Stimulated activated naive CD8-positive, alpha-beta T cell treated with anti-CD3 and anti-CD28 coated beads, Interleukin-15, Interleukin-2, amounts not matched to agents 100 ng/mL and 50 ng/mL, for 24 hours (primary cell): ENCODE measurements around the gene EYS.

Experiments
- H3K27ac Mint-ChIP-seq: one replicate; pipeline ENCODE4 v1.8.0; 2021; ENCODE audit warnings: mild to moderate bottlenecking, mixed read lengths
- H3K27me3 Mint-ChIP-seq: one replicate; pipeline ENCODE4 v1.8.0; 2021; ENCODE audit warnings: mixed read lengths
- H3K36me3 Mint-ChIP-seq: one replicate; pipeline ENCODE4 v1.8.0; 2021; ENCODE audit warnings: low read depth, mixed read lengths
- H3K4me1 Mint-ChIP-seq: one replicate; pipeline ENCODE4 v1.8.0; 2021; ENCODE audit warnings: low read depth, mixed read lengths
- H3K4me3 Mint-ChIP-seq: one replicate; pipeline ENCODE4 v1.8.0; 2021; ENCODE audit warnings: mild to moderate bottlenecking, mixed read lengths
- H3K9me3 Mint-ChIP-seq: one replicate; pipeline ENCODE4 v1.8.0; 2021; ENCODE audit warnings: mixed read lengths

Gene EYS

GRCh38 chr6:64694356-64694755 is 1012.7 kb downstream of the EYS start:
- Mint-ChIP-seq H3K27me3 (no peaks in the 10 kb centered on the region), H3K27ac (no peak overlapping the region), H3K9me3 (peaks cover 11% of the 10 kb centered on the region), H3K36me3 (no peaks in the 10 kb centered on the region), H3K4me3 (no peak overlapping the region), H3K4me1 (no peaks in the 10 kb centered on the region)

GRCh38 chr6:64691064-64691463 is 1016.0 kb downstream of the EYS start:
- H3K36me3 Mint-ChIP-seq: no peaks in the 10 kb centered on the region
- peaks cover 5% of the 10 kb centered on the region for H3K9me3 Mint-ChIP-seq
- no peak overlapping the region for H3K27ac Mint-ChIP-seq
- no peaks in the 10 kb centered on the region for H3K27me3 Mint-ChIP-seq
- no peak overlapping the region for H3K4me3 Mint-ChIP-seq
- no peaks in the 10 kb centered on the region for H3K4me1 Mint-ChIP-seq

GRCh38 chr6:64685401-64685800 is 1021.6 kb downstream of the EYS start:
- no peaks in the 10 kb centered on the region for H3K27me3 Mint-ChIP-seq
- peaks cover 5% of the 10 kb centered on the region for H3K9me3 Mint-ChIP-seq
- no peaks in the 10 kb centered on the region for H3K36me3 Mint-ChIP-seq
- H3K27ac Mint-ChIP-seq: no peak overlapping the region
- H3K4me1 Mint-ChIP-seq: no peaks in the 10 kb centered on the region
- no peak overlapping the region for H3K4me3 Mint-ChIP-seq

GRCh38 chr6:64683682-64684081 is 1023.3 kb downstream of the EYS start:
- H3K9me3 Mint-ChIP-seq: peaks cover 8% of the 10 kb centered on the region
- H3K4me1 Mint-ChIP-seq: no peaks in the 10 kb centered on the region
- no peaks in the 10 kb centered on the region for H3K36me3 Mint-ChIP-seq
- H3K27me3 Mint-ChIP-seq: no peaks in the 10 kb centered on the region
- H3K27ac Mint-ChIP-seq: no peak overlapping the region
- no peak overlapping the region for H3K4me3 Mint-ChIP-seq

GRCh38 chr6:64681416-64682160 is 1025.4 kb downstream of the EYS start:
- Mint-ChIP-seq H3K27ac (no peak overlapping the region), H3K4me3 (no peak overlapping the region), H3K36me3 (no peaks in the 10 kb centered on the region), H3K27me3 (no peaks in the 10 kb centered on the region), H3K4me1 (no peaks in the 10 kb centered on the region), H3K9me3 (peaks cover 3% of the 10 kb centered on the region)

- Mint-ChIP-seq H3K27me3 (no peaks in the 10 kb centered on the region), H3K9me3 (peaks cover 3% of the 10 kb centered on the region), H3K4me3 (no peak overlapping the region), H3K27ac (no peak overlapping the region), H3K4me1 (no peaks in the 10 kb centered on the region), H3K36me3 (no peaks in the 10 kb centered on the region)
Measured at GRCh38 chr6:64680446-64680845, 1026.6 kb downstream of the EYS start.

- Mint-ChIP-seq H3K4me1 (no peaks in the 10 kb centered on the region), H3K4me3 (no peak overlapping the region), H3K27me3 (no peaks in the 10 kb centered on the region), H3K36me3 (no peaks in the 10 kb centered on the region), H3K27ac (no peak overlapping the region), H3K9me3 (peaks cover 3% of the 10 kb centered on the region)
Measured at GRCh38 chr6:64679416-64679815, 1027.6 kb downstream of the EYS start.

- no peaks in the 10 kb centered on the region for H3K4me1 Mint-ChIP-seq
- no peak overlapping the region for H3K4me3 Mint-ChIP-seq
- no peaks in the 10 kb centered on the region for H3K36me3 Mint-ChIP-seq
- peaks cover 3% of the 10 kb centered on the region for H3K9me3 Mint-ChIP-seq
- H3K27me3 Mint-ChIP-seq: no peaks in the 10 kb centered on the region
- H3K27ac Mint-ChIP-seq: no peak overlapping the region
Measured at GRCh38 chr6:64672651-64673050, 1034.4 kb downstream of the EYS start.

GRCh38 chr6:64672131-64672530 is 1034.9 kb downstream of the EYS start:
- no peaks in the 10 kb centered on the region for H3K4me1 Mint-ChIP-seq
- no peak overlapping the region for H3K4me3 Mint-ChIP-seq
- H3K27ac Mint-ChIP-seq: no peak overlapping the region
- no peaks in the 10 kb centered on the region for H3K36me3 Mint-ChIP-seq
- peaks cover 3% of the 10 kb centered on the region for H3K9me3 Mint-ChIP-seq
- H3K27me3 Mint-ChIP-seq: no peaks in the 10 kb centered on the region

- H3K27me3 Mint-ChIP-seq: no peaks in the 10 kb centered on the region
- no peaks in the 10 kb centered on the region for H3K4me1 Mint-ChIP-seq
- H3K9me3 Mint-ChIP-seq: peaks cover 8% of the 10 kb centered on the region
- no peak overlapping the region for H3K4me3 Mint-ChIP-seq
- H3K36me3 Mint-ChIP-seq: no peaks in the 10 kb centered on the region
- no peak overlapping the region for H3K27ac Mint-ChIP-seq
Measured at GRCh38 chr6:64665137-64665536, 1041.9 kb downstream of the EYS start.

- H3K4me3 Mint-ChIP-seq: no peak overlapping the region
- no peaks in the 10 kb centered on the region for H3K36me3 Mint-ChIP-seq
- no peaks in the 10 kb centered on the region for H3K27me3 Mint-ChIP-seq
- H3K27ac Mint-ChIP-seq: no peak overlapping the region
- H3K9me3 Mint-ChIP-seq: peaks cover 8% of the 10 kb centered on the region
- no peaks in the 10 kb centered on the region for H3K4me1 Mint-ChIP-seq
Measured at GRCh38 chr6:64664480-64664879, 1042.5 kb downstream of the EYS start.

- Mint-ChIP-seq H3K36me3 (no peaks in the 10 kb centered on the region), H3K9me3 (peaks cover 3% of the 10 kb centered on the region), H3K27ac (no peak overlapping the region), H3K4me1 (no peaks in the 10 kb centered on the region), H3K27me3 (no peaks in the 10 kb centered on the region), H3K4me3 (no peak overlapping the region)
Measured at GRCh38 chr6:64644024-64644423, 1063.0 kb downstream of the EYS start.

- Mint-ChIP-seq H3K27ac (no peak overlapping the region), H3K27me3 (no peaks in the 10 kb centered on the region), H3K4me1 (no peaks in the 10 kb centered on the region), H3K36me3 (no peaks in the 10 kb centered on the region), H3K9me3 (peaks cover 3% of the 10 kb centered on the region), H3K4me3 (no peak overlapping the region)
Measured at GRCh38 chr6:64630901-64631300, 1076.1 kb downstream of the EYS start.

GRCh38 chr6:64622944-64623343 is 1084.1 kb downstream of the EYS start:
- Mint-ChIP-seq H3K36me3 (no peaks in the 10 kb centered on the region), H3K4me1 (no peaks in the 10 kb centered on the region)

GRCh38 chr6:64602993-64603392 is 1104.0 kb downstream of the EYS start:
- no peaks in the 10 kb centered on the region for H3K4me1 Mint-ChIP-seq
- no peak overlapping the region for H3K27ac Mint-ChIP-seq
- no peaks in the 10 kb centered on the region for H3K27me3 Mint-ChIP-seq
- H3K9me3 Mint-ChIP-seq: peaks cover 11% of the 10 kb centered on the region
- no peaks in the 10 kb centered on the region for H3K36me3 Mint-ChIP-seq
- no peak overlapping the region for H3K4me3 Mint-ChIP-seq

More at GRCh38 chr6:64622944-64623343, 1084.1 kb downstream of the EYS start:
- peaks cover 3% of the 10 kb centered on the region for H3K9me3 Mint-ChIP-seq
- no peaks in the 10 kb centered on the region for H3K27me3 Mint-ChIP-seq
- H3K4me3 Mint-ChIP-seq: no peak overlapping the region
- H3K27ac Mint-ChIP-seq: no peak overlapping the region

GRCh38 chr6:64591676-64592036 is 1115.4 kb downstream of the EYS start:
- Mint-ChIP-seq H3K9me3 (peaks cover 22% of the 10 kb centered on the region), H3K36me3 (no peaks in the 10 kb centered on the region), H3K27ac (no peak overlapping the region), H3K27me3 (no peaks in the 10 kb centered on the region), H3K4me3 (no peak overlapping the region), H3K4me1 (no peaks in the 10 kb centered on the region)
